Liver (tissue), 9 donors: Measurements from ENCODE around the gene FILIP1. TPM values are rescaled to one million over a fixed set of nuclear protein-coding genes. Genes with fewer than 3 reads are reported as not detected.

ENCODE experiments used
- DNase-seq: peaks from one replicate; pipeline ENCODE4 v3.0.0-alpha.2; 2017; ENCODE audit warnings: low spot score
- H3K27ac ChIP-seq, 2 donors: one replicate each; pipeline ENCODE4 v1.7.0; 2013; ENCODE audit warnings: inconsistent platforms in 2 of 2, low read length in 2 of 2, control low read depth in 1 of 2, low read depth in 1 of 2, mild to moderate bottlenecking in 1 of 2
- H3K27me3 ChIP-seq, 4 donors: one replicate each; pipeline versions ENCODE4 v1.6.1 to v1.7.0; 2013; ENCODE audit warnings: low read length in 3 of 4, inconsistent platforms in 1 of 4, mild to moderate bottlenecking in 1 of 4, moderate library complexity in 1 of 4; ENCODE audit not compliant: control insufficient read depth in 4 of 4, insufficient read depth in 4 of 4
- H3K36me3 ChIP-seq, 4 donors: one replicate each; pipeline versions ENCODE4 v1.6.1 to v1.7.0; 2013; ENCODE audit warnings: low read length in 3 of 4, mild to moderate bottlenecking in 3 of 4, low read depth in 1 of 4, moderate library complexity in 1 of 4; ENCODE audit not compliant: control insufficient read depth in 4 of 4, insufficient read depth in 3 of 4
- H3K4me1 ChIP-seq, 4 donors: one replicate each; pipeline versions ENCODE4 v1.6.1 to v1.7.0; 2013; ENCODE audit warnings: low read length in 3 of 4, mild to moderate bottlenecking in 3 of 4, moderate library complexity in 1 of 4; ENCODE audit not compliant: control insufficient read depth in 4 of 4, insufficient read depth in 4 of 4
- H3K4me3 ChIP-seq, 3 donors: one replicate each; pipeline versions ENCODE4 v1.6.1 to v1.7.0; 2013; ENCODE audit warnings: low read length in 3 of 3, control low read depth in 1 of 3, low read depth in 1 of 3, mild to moderate bottlenecking in 1 of 3
- H3K9ac ChIP-seq, 2 donors: one replicate each; pipeline ENCODE4 v1.7.0; 2013; ENCODE audit warnings: low read length in 2 of 2, mild to moderate bottlenecking in 2 of 2, moderate library complexity in 2 of 2, control low read depth in 1 of 2, low read depth in 1 of 2
- H3K9me3 ChIP-seq, 4 donors: one replicate each; pipeline versions ENCODE4 v1.6.1 to v1.7.0; 2013; ENCODE audit warnings: low read length in 3 of 4; ENCODE audit not compliant: control insufficient read depth in 4 of 4
- EGR1 ChIP-seq, 2 donors: IDR thresholded peaks; 2 replicates each; pipeline ENCODE4 v1.6.1; 2016 to 2018; ENCODE audit warnings: antibody characterized with exemption in 2 of 2, low read depth in 2 of 2
- FOXA1 ChIP-seq: IDR thresholded peaks from 2 replicates; pipeline ENCODE4 v1.6.1; 2016; ENCODE audit warnings: antibody characterized with exemption
- FOXA2 ChIP-seq: IDR thresholded peaks from 2 replicates; pipeline ENCODE4 v1.6.1; 2016; ENCODE audit warnings: antibody characterized with exemption
- GABPA ChIP-seq, 2 donors: IDR thresholded peaks in 1 of 2; conservative IDR thresholded peaks in 1 of 2; 2 replicates each; pipeline ENCODE4 v1.6.1; 2016; ENCODE audit warnings: antibody characterized with exemption in 2 of 2, mild to moderate bottlenecking in 1 of 2, moderate library complexity in 1 of 2
- HNF4A ChIP-seq, 2 donors: conservative IDR thresholded peaks; 2 replicates each; pipeline ENCODE4 v1.6.1; 2016; ENCODE audit warnings: antibody characterized with exemption in 2 of 2, mild to moderate bottlenecking in 2 of 2
- HNF4G ChIP-seq: IDR thresholded peaks from 2 replicates; pipeline ENCODE4 v1.6.1; 2016; ENCODE audit warnings: antibody characterized with exemption
- JUND ChIP-seq, 2 donors: IDR thresholded peaks; 2 replicates each; pipeline ENCODE4 v1.6.1; 2016; ENCODE audit warnings: antibody characterized with exemption in 2 of 2
- NR2F2 ChIP-seq: IDR thresholded peaks from 2 replicates; pipeline ENCODE4 v1.6.1; 2016; ENCODE audit warnings: antibody characterized with exemption
- RAD21 ChIP-seq, 2 donors: IDR thresholded peaks; 2 replicates each; pipeline ENCODE4 v1.6.1; 2016; ENCODE audit warnings: antibody characterized with exemption in 2 of 2, mild to moderate bottlenecking in 2 of 2
- REST ChIP-seq: IDR thresholded peaks from 2 replicates; pipeline ENCODE4 v1.6.1; 2016; ENCODE audit warnings: antibody characterized with exemption, mild to moderate bottlenecking
- RXRA ChIP-seq, 2 donors: IDR thresholded peaks; 2 replicates each; pipeline ENCODE4 v1.6.1; 2017 to 2018; ENCODE audit warnings: antibody characterized with exemption in 2 of 2, mild to moderate bottlenecking in 1 of 2
- SP1 ChIP-seq: IDR thresholded peaks from 2 replicates; pipeline ENCODE4 v1.6.1; 2018; ENCODE audit warnings: antibody characterized with exemption, mild to moderate bottlenecking
- TAF1 ChIP-seq: conservative IDR thresholded peaks from 2 replicates; pipeline ENCODE4 v1.6.1; 2016; ENCODE audit warnings: antibody characterized with exemption, mild to moderate bottlenecking
- YY1 ChIP-seq: IDR thresholded peaks from 2 replicates; pipeline ENCODE4 v1.6.1; 2016; ENCODE audit warnings: antibody characterized with exemption, mild to moderate bottlenecking
- WGBS: extraction: QIAGEN DNeasy Blood & Tissue Kit; methylation state at CpG from one replicate; pipeline ENCODE4 v1.1.7; 2013; 5-methylcytosine and 5-hydroxymethylcytosine counted together
- polyA plus RNA-seq, 2 donors: library from polyadenylated mRNA; stranded (reverse) in 1 of 2; unstranded in 1 of 2; fragments of 200-250 nt in 1 of 2; fragments of >200 nt in 1 of 2; fragmentation: Nextera tagmentation in 1 of 2; extraction: Ambion mirVana in 1 of 2; gene quantifications; one replicate each; pipeline versions ENCODE4 v1.2.1 to v1.2.3, GENCODE V29; 2013 to 2015
- total RNA-seq, 2 donors: library from RNA; depleted of rRNA; stranded (reverse); fragments of >200 nt; gene quantifications; one replicate each; pipeline ENCODE4 v1.2.3, GENCODE V29; 2014
- TF ChIP-seq, protein P1 (sequence below): IDR thresholded peaks from 2 replicates; pipeline ENCODE4 v1.6.1; 2016; ENCODE audit warnings: antibody characterized with exemption
- donor health status: healthy.
- donor health status: healthy.
- donor health status: healthy.
- donor health status: healthy.
- donor health status: healthy.

FILIP1 gene
- total and polyA plus RNA-seq, 4 donors: 0.70 to 2.8 (median 1.1) TPM

DNA sequence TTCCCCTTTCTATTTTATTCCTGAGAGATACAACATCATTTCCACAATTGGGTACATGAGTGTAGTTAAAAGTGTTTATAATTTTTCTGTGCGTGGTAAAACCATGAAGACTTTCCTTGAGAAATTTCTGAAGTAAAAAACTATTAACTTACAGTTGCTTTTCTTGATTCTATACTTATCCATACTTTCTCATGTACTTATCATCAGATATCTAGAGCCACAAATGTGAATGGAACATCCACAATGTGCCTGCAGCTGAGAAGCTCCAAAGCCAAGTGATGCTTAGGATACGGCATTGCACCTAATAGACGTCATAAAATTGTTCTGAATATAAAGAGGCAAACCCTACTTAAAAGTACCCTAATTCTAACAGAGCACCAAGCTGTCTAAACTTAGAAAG lies 2.9 kb downstream of the FILIP1 start:
- Histone ChIP-seq H3K27me3 (peaks cover 0 to 5% (median 0%) of the 10 kb centered on the region in 4 donors), H3K27ac (no peak overlapping the region), H3K9ac (no peak overlapping the region), H3K36me3 (no peaks in the 10 kb centered on the region), H3K4me1 (no peaks in the 10 kb centered on the region), H3K4me3 (no peak overlapping the region), H3K9me3 (no peaks in the 10 kb centered on the region)
- WGBS: 77% methylated on average over 3 of the region's 3 CpGs
- TF ChIP-seq NR2F2: no peak
- no peak for TF ChIP-seq GABPA (IDR thresholded peaks at IDR 0.05 in 1 of 2, conservative IDR thresholded peaks at IDR 0.05 in 1 of 2)
- TF ChIP-seq REST: no peak
- TF ChIP-seq RAD21 (IDR thresholded peaks at IDR 0.05): no peak
- TF ChIP-seq SP1: no peak
- TF ChIP-seq RXRA (IDR thresholded peaks at IDR 0.05): no peak
- no peak for TF ChIP-seq HNF4A (conservative IDR thresholded peaks at IDR 0.05)
- TF ChIP-seq JUND (IDR thresholded peaks at IDR 0.05): no peak
- TF ChIP-seq HNF4G: no peak
- TF ChIP-seq YY1: no peak
- no peak for TF ChIP-seq EGR1 (IDR thresholded peaks at IDR 0.05; ENCODE audit: low read depth in 2 of 2)
- DNase-seq: no peak

- no peak for DNase-seq
Measured at GRCh38 chr6:75489025-75489424, 4.6 kb downstream of the FILIP1 start.

GRCh38 chr6:75488033-75488432 lies 5.6 kb downstream of the FILIP1 start:
- DNase-seq: no peak
- Histone ChIP-seq H3K9ac (no peak overlapping the region), H3K9me3 (no peaks in the 10 kb centered on the region), H3K4me3 (no peak overlapping the region), H3K4me1 (no peaks in the 10 kb centered on the region), H3K36me3 (no peaks in the 10 kb centered on the region), H3K27ac (no peak overlapping the region), H3K27me3 (no peaks in the 10 kb centered on the region)
- no peak for TF ChIP-seq HNF4A (conservative IDR thresholded peaks at IDR 0.05)
- no peak for TF ChIP-seq RXRA (IDR thresholded peaks at IDR 0.05)
- 45% methylated on average over 1 of the region's 1 CpG for WGBS

More at GRCh38 chr6:75489025-75489424, 4.6 kb downstream of the FILIP1 start:
- H3K9ac ChIP-seq: no peak overlapping the region
- H3K27me3 ChIP-seq: peaks cover 0 to 3% (median 0%) of the 10 kb centered on the region in 4 donors
- 17% methylated on average over 1 of the region's 1 CpG for WGBS
- no peaks in the 10 kb centered on the region for H3K36me3 ChIP-seq
- H3K9me3 ChIP-seq: no peaks in the 10 kb centered on the region
- TF ChIP-seq EGR1 (IDR thresholded peaks at IDR 0.05; ENCODE audit: low read depth in 2 of 2) (no peak), TAF1 (no peak), GABPA (IDR thresholded peaks at IDR 0.05 in 1 of 2, conservative IDR thresholded peaks at IDR 0.05 in 1 of 2) (no peak), FOXA1 (no peak), FOXA2 (no peak), SP1 (no peak), JUND (IDR thresholded peaks at IDR 0.05) (no peak), RXRA (IDR thresholded peaks at IDR 0.05) (no peak)
- TF ChIP-seq, protein P1, sequence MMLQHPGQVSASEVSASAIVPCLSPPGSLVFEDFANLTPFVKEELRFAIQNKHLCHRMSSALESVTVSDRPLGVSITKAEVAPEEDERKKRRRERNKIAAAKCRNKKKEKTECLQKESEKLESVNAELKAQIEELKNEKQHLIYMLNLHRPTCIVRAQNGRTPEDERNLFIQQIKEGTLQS: no peak
- H3K27ac ChIP-seq: no peak overlapping the region
- H3K4me1 ChIP-seq: no peaks in the 10 kb centered on the region
- no peak overlapping the region for H3K4me3 ChIP-seq
